RWPE1 (cell line): ENCODE measurements around the gene PSPN.
"Not testable (repeated sequence)": the region's sequence is repeated elsewhere in the genome, so short reads cannot be mapped to it uniquely, and the experiment has no call there.

Experiments used
- CTCF ChIA-PET: fragments of 350-600 bp; sonication (Branson Sonifier 250); formaldehyde crosslinking; extraction: SDS; loops from one replicate; lab custom pipeline; 2021; lab: Yijun Ruan, JAX
- POLR2A ChIA-PET: fragments of 400-600 bp; formaldehyde crosslinking; extraction: SDS; loops from one replicate; lab custom pipeline; 2020; ENCODE audit warnings: antibody characterized with exemption; ENCODE audit not compliant: low non-redundant PET; lab: Yijun Ruan, JAX
- DNase-seq: peaks from one replicate; pipeline ENCODE4 v3.0.0; 2012; ENCODE audit warnings: low spot score
- H3K27ac ChIP-seq: fragments of 450-650 bp; 2 replicates; pipeline ENCODE4 v1.5.1; 2017
- TF ChIP-seq, protein P1 (sequence below): fragments of 450-650 bp; conservative IDR thresholded peaks from 2 replicates; pipeline ENCODE4 v1.5.1; 2017; ENCODE audit warnings: low read depth, mild to moderate bottlenecking

Gene PSPN

DNA sequence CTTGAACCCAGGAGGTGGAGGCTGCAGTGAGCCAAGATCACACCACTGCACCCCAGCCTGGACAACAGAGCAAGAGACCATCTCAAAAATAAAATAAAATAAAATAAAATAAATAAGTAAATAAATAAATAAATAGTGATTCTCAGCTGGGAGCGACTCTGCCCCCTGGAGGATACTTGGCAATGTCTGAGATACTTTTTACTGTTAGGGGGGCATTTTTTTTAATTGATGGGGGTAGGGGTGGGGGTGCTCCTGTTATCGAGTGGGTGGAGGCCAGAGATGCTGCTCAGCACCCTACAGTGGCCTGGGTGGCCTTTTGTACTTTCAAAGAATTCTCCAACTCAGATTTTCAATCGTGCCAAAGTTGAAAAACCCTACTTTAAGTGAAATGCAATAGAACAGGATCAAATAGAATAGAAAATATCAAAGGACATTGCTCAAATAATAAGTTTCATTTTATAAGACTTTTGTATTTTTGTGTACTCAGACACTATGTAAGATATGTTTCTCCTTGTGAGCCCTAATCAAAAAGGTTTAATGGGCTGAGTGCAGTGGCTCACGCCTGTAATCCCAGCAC is 21.5 kb downstream of the PSPN start:
- ChIA-PET CTCF (interaction anchor here (0.6 to 1.0 kb wide), 9 partner anchors 9 to 881 kb away, joined by 3 to 11 read pairs (median 5); no protein-coding TSS in a partner anchor), POLR2A (no interaction called here)
- TF ChIP-seq, protein P1, sequence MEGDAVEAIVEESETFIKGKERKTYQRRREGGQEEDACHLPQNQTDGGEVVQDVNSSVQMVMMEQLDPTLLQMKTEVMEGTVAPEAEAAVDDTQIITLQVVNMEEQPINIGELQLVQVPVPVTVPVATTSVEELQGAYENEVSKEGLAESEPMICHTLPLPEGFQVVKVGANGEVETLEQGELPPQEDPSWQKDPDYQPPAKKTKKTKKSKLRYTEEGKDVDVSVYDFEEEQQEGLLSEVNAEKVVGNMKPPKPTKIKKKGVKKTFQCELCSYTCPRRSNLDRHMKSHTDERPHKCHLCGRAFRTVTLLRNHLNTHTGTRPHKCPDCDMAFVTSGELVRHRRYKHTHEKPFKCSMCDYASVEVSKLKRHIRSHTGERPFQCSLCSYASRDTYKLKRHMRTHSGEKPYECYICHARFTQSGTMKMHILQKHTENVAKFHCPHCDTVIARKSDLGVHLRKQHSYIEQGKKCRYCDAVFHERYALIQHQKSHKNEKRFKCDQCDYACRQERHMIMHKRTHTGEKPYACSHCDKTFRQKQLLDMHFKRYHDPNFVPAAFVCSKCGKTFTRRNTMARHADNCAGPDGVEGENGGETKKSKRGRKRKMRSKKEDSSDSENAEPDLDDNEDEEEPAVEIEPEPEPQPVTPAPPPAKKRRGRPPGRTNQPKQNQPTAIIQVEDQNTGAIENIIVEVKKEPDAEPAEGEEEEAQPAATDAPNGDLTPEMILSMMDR = peak; percentile 37; the same call in 1 of the 2 replicates
- H3K27ac ChIP-seq = no peak overlapping the region
- no peak for DNase-seq

DNA sequence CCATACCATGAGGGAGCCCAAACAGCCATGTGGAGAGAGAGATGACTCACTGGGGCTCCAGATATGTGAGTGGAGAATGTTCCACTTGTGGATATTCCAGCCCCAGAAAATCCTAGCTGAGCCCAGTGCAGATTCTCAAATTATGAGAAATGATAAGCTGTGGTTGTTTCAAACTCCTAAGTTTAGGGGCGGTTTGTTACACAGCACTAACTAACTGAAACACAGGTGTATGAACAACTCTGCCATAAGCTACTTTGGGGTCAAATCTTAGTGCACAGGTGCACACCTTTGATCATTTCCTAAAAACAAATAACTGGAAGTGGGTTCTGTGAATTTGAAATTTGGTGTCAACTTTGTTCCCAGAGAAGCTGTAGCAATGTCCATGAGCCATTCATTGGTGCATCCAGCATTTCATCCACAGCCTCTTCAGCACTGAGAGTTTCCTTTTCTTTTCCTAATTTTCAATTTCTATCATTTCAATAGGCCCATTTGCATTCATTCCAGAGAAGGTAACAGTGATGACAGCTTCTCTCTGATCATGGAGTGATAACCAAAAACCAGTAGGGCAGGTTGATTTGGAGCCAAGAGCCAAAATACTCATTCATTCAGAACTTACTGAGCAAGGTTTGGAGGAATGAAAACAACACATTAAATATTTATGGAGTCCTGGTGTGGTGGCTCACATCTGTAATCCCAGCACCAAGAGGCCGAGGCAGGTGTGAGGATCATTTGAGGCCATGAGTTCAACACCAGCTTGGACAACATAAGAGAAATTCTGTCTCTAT is 23.2 kb downstream of the PSPN start:
- ChIA-PET CTCF (interaction anchor here (0.5 to 1.1 kb wide), 3 partner anchors 10 to 183 kb away, joined by 3 to 5 read pairs (median 3); no protein-coding TSS in a partner anchor), POLR2A (no interaction called here)
- DNase-seq = no peak

GRCh38 chr19:6350688-6351087 is 25.0 kb downstream of the PSPN start:
- TF ChIP-seq, protein P1 = no peak
- ChIA-PET CTCF (interaction anchor here (0.7 kb wide), 1 partner anchor 365 kb away, joined by 4 read pairs; no protein-coding TSS in a partner anchor), POLR2A (no interaction called here)
- DNase-seq = no peak
- no peak overlapping the region for H3K27ac ChIP-seq

More for the DNA sequence above, 23.2 kb downstream of the PSPN start:
- TF ChIP-seq, protein P1 = no peak
- no peak overlapping the region for H3K27ac ChIP-seq

DNA sequence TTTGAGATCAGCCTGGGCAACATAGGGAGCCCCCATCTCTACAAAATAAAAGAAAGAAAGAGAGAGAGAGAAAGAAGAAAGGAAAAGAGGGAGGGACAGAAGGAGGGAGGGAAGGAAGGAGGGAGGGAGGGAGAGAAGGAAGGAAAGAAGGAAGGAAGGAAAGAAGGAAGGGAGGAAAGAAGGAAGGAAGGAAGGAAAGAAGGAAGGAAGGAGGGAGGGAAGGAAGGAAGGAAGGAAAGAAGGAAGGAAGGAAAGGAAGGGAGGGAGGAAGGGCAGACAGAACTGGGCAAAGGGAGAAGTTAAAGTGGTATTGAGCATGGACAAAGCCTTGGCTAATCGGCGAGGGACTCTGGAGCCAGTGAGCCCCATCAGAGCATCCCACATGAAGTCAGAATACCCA is 26.5 kb downstream of the PSPN start:
- H3K27ac ChIP-seq, DNase-seq, CTCF ChIA-PET: not testable (repeated sequence)
- POLR2A ChIA-PET = interaction anchor here (0.6 kb wide), 1 partner anchor 24 kb away, joined by 3 read pairs; no protein-coding TSS in a partner anchor

DNA sequence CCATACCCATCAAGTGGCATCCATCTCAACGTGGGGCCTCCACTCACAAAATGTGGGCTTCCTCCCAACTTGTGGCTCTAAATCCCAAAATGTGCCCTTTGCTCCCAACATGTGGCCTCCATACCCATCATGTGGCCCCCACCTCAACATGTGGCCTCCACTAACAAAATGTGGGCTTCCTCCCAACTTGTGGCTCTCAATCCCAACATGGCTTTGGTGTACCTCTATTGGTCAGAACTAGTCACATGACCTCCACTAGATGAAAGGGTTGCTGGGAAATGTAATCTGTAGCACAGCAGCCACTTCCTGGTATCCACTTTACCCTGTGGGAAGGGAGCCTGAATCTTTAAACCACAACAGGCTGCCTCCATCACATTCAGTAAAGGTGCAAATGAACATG is 32.3 kb downstream of the PSPN start:
- DNase-seq = no peak

GRCh38 chr19:6340493-6341201 is 35.1 kb downstream of the PSPN start:
- CTCF ChIA-PET = interaction anchor here (0.6 kb wide), 2 partner anchors 17 to 20 kb away, joined by 3 to 5 read pairs; partner anchors contain the start of gene CLPP
- POLR2A ChIA-PET = no interaction called here
- no peak overlapping the region for H3K27ac ChIP-seq
- TF ChIP-seq, protein P1 = no peak
- DNase-seq = no peak

More for the DNA sequence above, 32.3 kb downstream of the PSPN start:
- CTCF ChIA-PET = no interaction called here
- POLR2A ChIA-PET = no interaction called here
- H3K27ac ChIP-seq = no peak overlapping the region
- TF ChIP-seq, protein P1 = no peak
